ENCODE results near the gene HACD1. TPM values are rescaled to one million over a fixed set of nuclear protein-coding genes. Genes with fewer than 3 reads are reported as not detected.

The HACD1 gene
- total and polyA plus RNA-seq, 10 of the 15 experiments (the other 5 are each of a cell fraction or from before 2014, with no cell fraction given) = 0.22 to 1.5 (median 0.78) TPM; not detected in 1

- H3K4me1 ChIP-seq (ENCODE audit: control insufficient read depth, insufficient read depth, low read length) = peaks cover 11% of the 10 kb centered on the region; the same call in 1 of the 2 replicates
- H3K79me2 ChIP-seq (ENCODE audit: control insufficient read depth, insufficient read depth, low read length) = peaks cover 65% of the 10 kb centered on the region
- POLR2A ChIA-PET = interaction anchor here (1.5 to 2.6 kb wide), 2 partner anchors 8 to 11 kb away, joined by 7 to 9 read pairs; partner anchors contain the start of gene STAM
- SMC1A ChIA-PET (ENCODE audit: uncharacterized antibody, unreplicated experiment) = interaction anchor here (0.6 to 8.0 kb wide), 4 partner anchors 10 to 895 kb away, joined by 3 to 63 read pairs (median 8); partner anchors contain the start of gene STAM
- whole genome bisulfite sequencing (ENCODE audit: insufficient coverage, insufficient replicate concordance, low lambda C conversion rate, missing lambda C conversion rate) = 28% methylated on average over 5 of the region's 5 CpGs
- no peak overlapping the region for H2AFZ ChIP-seq (ENCODE audit: control insufficient read depth, low read depth, low read length)
- no peak overlapping the region; the same call in 1 of the 2 replicates for H3K4me3 ChIP-seq
- peak; percentile 83 for FAIRE-seq
- peaks cover 14% of the 10 kb centered on the region for H3K9me3 ChIP-seq (replicated peaks; ENCODE audit: control insufficient read depth, insufficient read depth, low read length)
- RAD21 ChIA-PET (ENCODE audit: unreplicated experiment) = interaction anchor here (2.7 kb wide), 1 partner anchor 11 kb away, joined by 11 read pairs; the partner anchor contains the start of gene STAM
- H3K4me2 ChIP-seq (ENCODE audit: control insufficient read depth, insufficient read depth) = peak overlapping the region; percentile 66
- CTCF ChIA-PET = interaction anchor here (2.0 kb wide), 1 partner anchor 11 kb away, joined by 12 read pairs; the partner anchor contains the start of gene STAM
- H4K20me1 ChIP-seq (ENCODE audit: control insufficient read depth, insufficient read depth) = no peaks in the 10 kb centered on the region
- ATAC-seq = peak; percentile 92
- H3K27me3 ChIP-seq (replicated peaks in 1 of 2; ENCODE audit: control insufficient read depth in 2 of 2, insufficient read depth in 2 of 2, low read length in 1 of 2) = no peaks in the 10 kb centered on the region
- in situ Hi-C loops (cut with MboI) = loop anchor here (10.0 kb wide), 1 partner anchor 999 kb away; the partner anchor contains the start of genes ARL5B and NSUN6
- peak; percentile 64 for DNase-seq (ENCODE audit: low read depth, low spot score)
- intact Hi-C loops (cut with micrococcal nuclease; ENCODE audit: unreplicated experiment) = loop anchor here (2.0 kb wide), 1 partner anchor 29 kb away; no protein-coding TSS in a partner anchor
- H3K36me3 ChIP-seq (ENCODE audit: control insufficient read depth in 2 of 2, insufficient read depth in 2 of 2, low read length in 1 of 2) = no peaks in the 10 kb centered on the region; a peak in 1 of 4 replicates
- H3K9ac ChIP-seq (ENCODE audit: control insufficient read depth, insufficient read depth, low read length) = 0 out of 2 replicates have a peak overlapping the region, but pooled peaks have one; percentile 37
- BruUV-seq (replicated peaks) = no TSS peak
- peak overlapping the region; percentile 49 for H3K27ac ChIP-seq (ENCODE audit: control insufficient read depth, insufficient read depth)
- TF ChIP-seq POLR2AphosphoS2 (IDR thresholded peaks at IDR 0.05; ENCODE audit: low read depth, low read length) (no peak), KLF5 (IDR thresholded peaks at IDR 0.05; ENCODE audit: partially characterized antibody) (no peak), NR2F1 (conservative IDR thresholded peaks at IDR 0.05) (no peak), SPI1 (IDR thresholded peaks at IDR 0.05; ENCODE audit: borderline replicate concordance, insufficient read depth, low read depth, low read length) (no peak), CEBPB (IDR thresholded peaks at IDR 0.05; ENCODE audit: borderline replicate concordance in 1 of 2, low read depth in 2 of 2, low read length in 2 of 2) (0 out of 4 replicates have a peak, but pooled peaks of 1 of the 2 experiments have one; percentile 33), HDAC6 (IDR thresholded peaks at IDR 0.05; ENCODE audit: unreplicated experiment) (no peak), RUNX3 (IDR thresholded peaks at IDR 0.05; ENCODE audit: low read length) (peak; percentile 81), DPF2 (IDR thresholded peaks at IDR 0.05) (peak; percentile 79), POU2F2 (IDR thresholded peaks at IDR 0.05; ENCODE audit: borderline replicate concordance, low read depth, low read length) (no peak), NFIC (IDR thresholded peaks at IDR 0.05; ENCODE audit: low read depth, low read length) (peak; percentile 86), MEF2B (IDR thresholded peaks at IDR 0.05; ENCODE audit: partially characterized antibody, poor library complexity, severe bottlenecking) (peak; percentile 30), CHD2 (IDR thresholded peaks at IDR 0.05; ENCODE audit: borderline replicate concordance, low read depth, low read length) (no peak), IRF5 (IDR thresholded peaks at IDR 0.05; ENCODE audit: borderline replicate concordance) (no peak), CEBPZ (IDR thresholded peaks at IDR 0.05; ENCODE audit: low read depth, low read length) (no peak), HDGF (IDR thresholded peaks at IDR 0.05) (no peak), ZNF217 (IDR thresholded peaks at IDR 0.05) (peak; percentile 65; the same call in 1 of the 2 replicates), PAX5 (IDR thresholded peaks at IDR 0.05; ENCODE audit: borderline replicate concordance, low read depth, low read length) (no peak)
Measured at GRCh38 chr10:17655567-17656146, 38.5 kb upstream of the HACD1 start.

Measured in GM12878 (cell line).